Gastroesophageal sphincter (tissue), 3 donors: ENCODE measurements around the gene GNB1.

Source experiments
- CTCF ChIP-seq, 4 experiments: fragments of 200-600 bp in 2 of 4; fragments of 450-650 bp in 2 of 4; sonication (generic) in 1 of 4; IDR thresholded peaks; one replicate each; pipeline ENCODE4 v1.5.1; 2017 to 2019; ENCODE audit warnings: antibody characterized with exemption in 4 of 4, mild to moderate bottlenecking in 2 of 4, moderate library complexity in 2 of 4
- EP300 ChIP-seq: sonication (generic); formaldehyde crosslinking; IDR thresholded peaks from one replicate; pipeline ENCODE4 v1.6.1; 2017; ENCODE audit warnings: antibody characterized with exemption, mild to moderate bottlenecking
- POLR2A ChIP-seq, 2 donors: fragments of 450-650 bp; IDR thresholded peaks; one replicate each; pipeline ENCODE4 v1.6.1; 2017; ENCODE audit warnings: antibody characterized with exemption in 2 of 2, mild to moderate bottlenecking in 2 of 2, moderate library complexity in 1 of 2
- POLR2AphosphoS5 ChIP-seq: sonication (generic); formaldehyde crosslinking; IDR thresholded peaks from one replicate; pipeline ENCODE4 v1.6.1; 2017; ENCODE audit warnings: antibody characterized with exemption

- no peak for TF ChIP-seq CTCF (IDR thresholded peaks at IDR 0.05)
- no peak for TF ChIP-seq POLR2A (IDR thresholded peaks at IDR 0.05)
- no peak for TF ChIP-seq EP300
- no peak for TF ChIP-seq POLR2AphosphoS5
Measured at GRCh38 chr1:1776672-1777582, 114.0 kb downstream of the GNB1 start.
